ENCODE results near the gene RELN.
A peak's percentile ranks its signal among the peaks of the same experiment; 100 is the strongest.
"Not testable (repeated sequence)": the region's sequence is repeated elsewhere in the genome, so short reads cannot be mapped to it uniquely, and the experiment has no call there.

The RELN gene

DNA sequence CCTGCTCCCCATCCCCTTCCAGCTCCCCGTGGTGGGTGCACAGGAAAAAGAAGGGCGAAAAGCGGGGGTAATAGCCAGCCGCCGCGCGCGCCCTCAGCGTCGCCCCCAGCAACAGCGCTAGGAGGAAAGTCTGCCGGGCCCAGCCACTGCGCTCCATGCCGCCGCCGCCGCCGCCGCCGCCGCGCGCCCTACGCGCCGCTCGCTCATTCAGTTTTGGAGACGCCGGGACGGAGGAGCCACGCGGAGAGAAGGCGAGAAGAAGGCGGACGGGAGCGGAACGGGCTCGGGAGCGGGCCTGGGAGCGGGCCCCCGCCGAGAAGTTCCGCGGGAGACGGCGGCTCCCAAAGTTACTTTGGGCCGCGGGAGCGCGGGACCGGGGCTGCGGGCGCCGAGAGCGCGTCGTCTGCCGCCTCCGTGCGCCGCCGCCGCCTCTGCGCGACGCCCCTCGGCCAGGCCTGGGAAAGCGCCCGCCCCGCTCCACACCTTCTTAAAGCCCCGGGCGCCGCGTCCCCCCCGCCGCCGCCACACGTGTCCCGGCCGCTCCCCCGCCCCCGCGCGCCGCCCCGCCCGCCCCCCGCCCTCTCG lies at the start of gene RELN:
RELN (minus strand) TSS at position 459 of the 585 bp plus-strand sequence; CDS start at position 157, 302 bp downstream.
- FAIRE-seq: no peak
- no peak for DNase-seq (ENCODE audit: low spot score)

DNA sequence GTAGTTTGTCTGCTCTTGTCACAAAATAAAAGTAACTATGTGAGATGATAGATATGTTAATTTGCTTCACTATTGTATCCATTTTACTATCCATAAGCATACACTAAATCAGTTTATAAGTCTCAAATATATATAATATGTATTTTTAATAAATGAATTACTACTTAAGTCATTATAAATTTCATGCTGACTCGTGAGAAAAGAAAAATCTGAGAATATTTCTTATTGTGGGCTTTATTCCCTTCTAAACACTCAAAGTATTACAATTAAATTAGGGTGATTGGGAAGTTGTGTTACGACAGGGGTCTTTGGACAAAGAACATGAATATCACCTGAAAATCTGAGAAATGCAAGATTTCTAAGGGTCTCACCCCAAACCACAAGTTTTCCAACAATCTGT lies 48.7 kb upstream of the RELN start:
- FAIRE-seq (no peak), DNase-seq (ENCODE audit: low spot score) (no peak)

DNA sequence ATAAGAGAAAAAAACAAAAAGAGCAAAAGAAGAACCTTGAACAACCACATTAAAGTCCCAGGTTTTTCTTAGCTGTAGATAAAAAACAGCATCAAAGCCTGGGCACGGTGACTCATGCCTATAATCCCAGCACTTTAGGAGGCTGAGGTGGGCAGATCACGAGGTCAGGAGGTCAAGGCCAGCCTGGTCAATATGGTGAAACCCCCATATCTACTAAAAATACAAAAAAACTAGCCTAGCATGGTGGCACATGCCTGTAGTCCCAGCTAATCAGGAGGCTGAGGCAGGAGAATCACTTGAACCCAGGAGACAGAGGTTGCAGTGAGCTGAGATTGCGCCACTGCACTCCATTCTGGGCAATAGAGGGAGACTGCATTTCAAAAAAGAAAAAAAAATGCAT lies 47.4 kb upstream of the RELN start:
- not testable (repeated sequence) for DNase-seq (ENCODE audit: low spot score); FAIRE-seq

DNA sequence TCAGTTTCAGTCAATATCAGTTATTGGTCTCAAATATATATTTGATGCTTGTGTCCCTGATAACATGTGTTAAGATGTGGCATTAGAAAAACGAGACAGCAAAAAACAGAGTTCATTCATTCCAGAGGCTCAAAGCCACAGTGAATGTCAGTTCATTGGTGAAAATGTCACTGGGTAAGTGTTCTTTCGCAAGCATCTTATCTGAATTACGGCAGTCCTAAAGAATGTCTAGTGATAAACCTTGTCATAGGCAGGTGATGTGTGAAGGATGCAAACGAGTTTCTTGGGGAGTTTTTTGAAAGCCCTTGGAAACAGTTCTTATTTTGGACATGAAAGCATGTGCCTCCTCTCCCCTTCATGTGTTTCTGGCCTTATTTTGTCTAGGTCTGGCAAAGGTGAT lies 45.9 kb upstream of the RELN start:
- FAIRE-seq (no peak), DNase-seq (ENCODE audit: low spot score) (no peak)

DNA sequence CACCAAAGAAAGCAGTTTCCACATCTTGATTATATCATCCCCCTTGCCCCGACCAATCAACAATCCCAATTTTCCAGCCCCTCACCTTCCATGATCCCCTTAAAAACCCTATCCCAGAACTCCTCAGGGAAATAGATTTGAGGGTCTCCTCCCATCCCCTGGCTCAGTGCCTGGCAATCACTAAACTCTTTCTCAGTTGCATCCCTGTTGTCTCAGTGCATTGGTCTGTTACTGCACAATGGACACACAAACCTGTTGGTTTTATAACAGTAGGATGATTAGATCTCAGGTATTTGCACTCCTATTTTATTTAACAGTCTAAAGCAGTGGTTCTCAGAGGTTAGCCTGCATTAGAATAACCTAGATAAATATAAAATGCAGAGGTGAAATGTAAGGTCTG lies 45.2 kb upstream of the RELN start:
- FAIRE-seq (no peak), DNase-seq (ENCODE audit: low spot score) (no peak)

DNA sequence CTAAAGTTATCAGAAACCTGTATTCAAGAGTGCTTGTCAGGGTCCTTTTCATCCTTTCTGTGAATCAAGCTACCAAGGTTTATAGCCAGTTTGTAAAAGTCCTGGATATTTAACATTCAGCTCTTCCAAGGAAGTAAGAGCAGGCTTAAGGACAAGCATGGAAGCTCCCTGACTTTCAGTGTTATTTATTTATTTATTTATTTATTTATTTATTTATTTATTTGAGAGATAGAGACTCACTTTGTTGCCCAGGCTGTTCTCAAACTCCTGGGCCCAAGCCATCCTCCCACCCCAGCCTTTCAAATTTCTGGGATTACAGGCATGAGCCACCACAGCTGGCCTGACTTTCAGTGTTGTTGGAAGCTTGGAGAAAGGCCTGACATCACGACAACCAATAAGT lies 44.4 kb upstream of the RELN start:
- FAIRE-seq (no peak), DNase-seq (ENCODE audit: low spot score) (no peak)

DNA sequence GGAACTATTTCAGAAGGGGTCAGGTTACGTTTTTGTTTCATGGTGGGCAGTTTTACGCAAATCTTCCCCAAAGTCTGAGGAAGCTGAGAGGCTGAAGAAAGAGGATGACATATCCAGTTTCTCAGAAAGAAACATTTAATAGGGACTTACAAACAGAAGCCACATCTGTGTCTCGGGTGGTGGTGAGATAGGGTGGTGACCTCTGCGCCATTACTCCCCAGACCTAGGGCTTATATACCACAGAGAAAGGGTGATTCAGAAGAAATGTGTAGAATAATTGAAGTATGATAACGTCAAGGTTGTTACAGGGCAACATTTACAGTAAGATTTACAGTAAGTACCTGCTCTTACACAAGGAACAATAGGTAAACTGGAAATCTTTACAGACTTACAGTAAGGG lies 43.0 kb upstream of the RELN start:
- FAIRE-seq: no peak
- no peak for DNase-seq (ENCODE audit: low spot score)

DNA sequence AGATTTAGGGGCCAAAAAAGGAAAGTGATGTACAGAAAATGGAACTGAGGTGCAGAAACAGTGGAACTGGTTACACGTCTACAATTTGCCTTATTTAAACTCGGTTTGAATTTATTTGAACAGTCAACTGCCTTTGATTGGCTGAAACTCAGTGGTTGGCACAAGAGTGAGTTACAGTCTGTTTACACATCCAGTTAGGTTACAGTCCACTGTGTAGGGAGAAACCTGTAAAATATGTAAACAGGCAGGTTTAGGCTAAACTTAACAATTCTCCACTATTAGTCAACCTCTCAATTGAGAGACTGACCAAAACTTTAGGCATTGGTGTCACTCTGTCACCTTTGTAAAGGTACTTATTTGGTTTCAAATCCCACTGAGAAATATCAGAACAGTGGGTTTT lies 40.3 kb upstream of the RELN start:
- no peak for DNase-seq (ENCODE audit: low spot score)
- no peak for FAIRE-seq

DNA sequence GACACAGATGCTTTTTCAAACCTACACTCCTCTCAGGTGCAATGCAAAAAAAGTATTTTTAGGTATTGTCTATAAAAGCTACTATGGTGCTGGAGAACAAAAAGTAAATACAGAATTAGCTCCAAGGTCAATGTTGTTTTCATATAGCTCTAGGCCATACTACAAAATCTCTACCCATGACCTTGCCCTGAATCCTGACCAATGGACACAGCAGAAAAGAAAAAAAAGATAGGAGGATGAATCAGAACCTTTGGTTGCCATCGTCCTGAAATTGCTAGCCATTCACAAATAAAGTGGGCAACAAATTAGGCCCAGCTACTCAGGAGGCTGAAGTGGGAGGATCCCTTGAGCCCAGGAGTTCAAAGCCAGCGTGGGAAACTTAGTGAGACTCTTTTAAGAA lies 35.2 kb upstream of the RELN start:
- no peak for DNase-seq (ENCODE audit: low spot score)
- no peak for FAIRE-seq

DNA sequence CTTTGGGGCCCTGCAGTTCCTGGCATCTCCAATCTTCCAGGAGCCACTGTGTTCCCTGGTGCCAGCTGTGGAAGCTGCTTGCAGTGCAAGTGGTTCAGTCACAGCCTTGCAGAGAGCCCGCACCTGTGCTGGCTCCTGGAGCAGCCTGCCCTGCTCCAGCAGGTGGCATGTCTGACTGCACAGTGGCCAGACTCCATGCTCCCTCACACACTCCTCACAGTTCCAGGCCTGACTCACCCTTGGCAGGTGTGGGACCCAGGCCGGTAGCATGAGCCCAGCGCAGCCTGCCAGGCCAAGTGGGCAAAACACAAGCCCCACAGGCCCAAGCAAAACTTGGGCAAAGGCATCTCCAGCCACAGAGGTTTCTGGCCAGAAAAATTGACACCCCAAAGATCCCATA lies 33.6 kb upstream of the RELN start:
- DNase-seq (ENCODE audit: low spot score) (no peak), FAIRE-seq (no peak)

DNA sequence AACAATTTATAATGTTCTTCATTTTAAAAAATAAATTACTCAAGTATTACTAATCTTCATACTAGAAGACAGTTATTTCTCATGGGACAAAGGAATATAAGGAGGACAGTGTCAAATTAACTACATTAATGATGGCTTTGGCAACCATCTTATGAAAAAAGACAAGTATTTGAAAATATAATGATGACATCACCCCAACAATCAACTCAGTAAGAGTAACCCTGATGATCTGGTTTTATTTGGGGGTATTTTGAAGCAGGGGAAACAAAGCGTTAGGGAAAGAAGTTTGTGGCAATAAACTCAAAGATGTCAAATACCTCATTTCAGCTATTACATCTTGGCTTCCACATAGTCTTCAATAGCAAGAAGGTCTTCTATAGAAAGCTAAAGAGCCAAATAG lies 29.0 kb upstream of the RELN start:
- DNase-seq (ENCODE audit: low spot score) (no peak), FAIRE-seq (no peak)

DNA sequence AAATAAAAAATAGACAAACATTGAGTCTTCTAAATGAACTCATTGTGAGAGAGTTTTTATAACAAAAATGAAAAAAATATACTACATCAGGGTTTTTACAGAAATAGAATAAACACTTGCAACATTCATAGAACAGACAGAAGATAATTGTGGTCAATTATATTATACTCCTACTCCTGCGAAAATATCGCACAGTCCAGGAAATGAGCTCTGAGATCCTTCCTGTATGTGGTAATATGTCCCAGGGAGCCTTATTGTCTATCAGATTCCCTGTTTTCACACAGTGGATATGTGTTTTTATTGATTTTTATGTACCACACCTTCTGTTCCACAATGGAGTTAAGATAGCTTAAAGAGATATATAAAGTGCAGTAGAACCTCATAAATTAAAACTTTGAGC lies 27.5 kb upstream of the RELN start:
- no peak for DNase-seq (ENCODE audit: low spot score)
- FAIRE-seq: no peak

DNA sequence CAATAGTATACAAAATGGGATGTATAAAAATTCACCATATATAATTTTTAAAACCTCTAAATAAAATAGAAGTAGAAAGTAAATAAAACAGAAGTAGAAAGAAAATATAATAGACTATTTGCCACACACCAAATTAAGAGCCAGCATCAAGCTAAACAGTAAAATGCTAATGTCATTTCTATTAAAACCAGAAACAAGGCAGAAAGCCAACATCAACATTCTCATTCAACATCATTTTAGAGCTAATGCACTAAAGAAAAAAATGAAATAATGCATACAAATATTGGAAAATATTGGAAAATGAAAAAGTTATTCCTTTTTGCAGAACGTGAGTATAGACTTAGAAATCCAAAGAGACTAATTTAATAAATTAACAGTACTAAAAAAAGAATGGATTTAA lies 23.4 kb upstream of the RELN start:
- FAIRE-seq: no peak

DNA sequence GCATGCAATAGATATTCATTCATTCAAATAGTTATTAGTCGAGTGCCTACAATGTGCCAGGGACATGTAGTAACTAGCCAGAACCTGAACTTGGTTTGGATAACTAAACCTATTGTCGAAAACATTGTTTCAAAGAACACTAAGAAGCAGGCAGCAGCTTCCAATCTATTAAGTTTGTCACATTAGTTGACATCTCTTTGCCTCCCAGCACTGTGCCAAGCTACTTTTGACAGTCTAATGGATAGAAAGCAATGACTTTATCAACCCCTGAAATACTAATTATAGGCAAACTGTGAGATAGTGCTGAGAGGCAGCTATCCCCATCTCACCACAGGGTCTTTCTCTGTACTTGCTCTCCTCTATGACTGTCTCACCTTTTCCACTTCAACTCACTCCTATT lies 22.4 kb upstream of the RELN start:
- FAIRE-seq (no peak), DNase-seq (ENCODE audit: low spot score) (no peak)

More for the DNA sequence above, 23.4 kb upstream of the RELN start:
- no peak for DNase-seq (ENCODE audit: low spot score)

DNA sequence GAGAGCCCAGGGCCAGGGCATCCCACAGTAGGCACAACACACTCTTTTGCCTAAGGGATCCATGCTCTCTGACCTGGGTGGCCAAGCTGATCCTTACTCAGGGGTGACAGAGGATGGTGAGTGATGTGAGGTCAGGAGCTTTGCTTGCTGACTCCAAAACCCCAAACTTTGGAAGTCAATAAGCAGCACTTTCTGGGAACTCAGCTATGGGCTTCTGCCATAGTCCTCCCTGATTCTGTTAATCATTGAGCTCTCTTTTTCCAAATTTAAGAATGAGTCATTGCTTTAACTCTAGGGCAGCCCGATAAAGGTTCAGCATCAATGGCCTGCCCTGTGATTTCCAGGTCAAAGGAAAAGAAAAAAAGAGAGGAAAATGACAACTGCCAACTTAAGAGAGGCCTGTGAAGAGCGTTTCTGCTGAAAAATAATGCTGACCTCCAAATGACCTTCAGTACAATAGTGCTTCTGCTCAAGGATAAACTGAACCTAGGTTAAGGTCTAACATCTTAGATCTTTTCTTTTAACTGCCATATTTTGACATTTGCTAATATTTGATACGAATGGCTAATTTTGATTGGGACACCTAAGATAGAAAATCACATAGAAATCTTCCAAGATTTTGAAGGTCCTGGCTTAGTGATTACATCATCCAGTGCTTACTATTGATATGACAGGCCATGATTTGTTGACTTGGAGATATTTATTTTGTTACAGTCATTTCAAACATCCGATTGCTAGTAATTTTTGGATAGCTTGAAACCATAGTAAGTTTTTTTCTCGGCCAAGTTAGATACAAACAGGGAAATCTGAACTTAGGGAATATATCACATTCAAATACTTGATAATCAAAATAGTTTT lies 20.8 kb upstream of the RELN start:
- DNase-seq (ENCODE audit: low spot score) (peak; percentile 62), FAIRE-seq (peak; percentile 96)

DNA sequence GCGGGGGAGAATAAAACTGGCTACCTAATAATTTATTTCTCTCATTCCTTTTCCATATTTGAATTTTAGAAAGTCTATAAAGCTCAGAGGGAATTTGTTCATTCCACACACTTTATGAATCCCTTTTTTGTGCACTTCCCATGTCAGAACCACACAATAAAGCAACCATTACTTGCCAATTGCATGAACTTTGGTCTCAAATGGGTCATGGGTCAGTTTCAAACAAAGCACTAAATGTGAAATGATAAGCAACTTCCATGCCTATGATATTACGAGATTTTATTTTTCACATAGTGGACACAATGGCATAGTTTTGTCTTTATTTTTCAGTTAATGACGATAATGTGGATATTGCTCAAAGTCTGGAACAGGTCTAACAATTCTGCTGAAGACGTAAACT lies 18.6 kb upstream of the RELN start:
- DNase-seq (ENCODE audit: low spot score) (no peak), FAIRE-seq (no peak)

DNA sequence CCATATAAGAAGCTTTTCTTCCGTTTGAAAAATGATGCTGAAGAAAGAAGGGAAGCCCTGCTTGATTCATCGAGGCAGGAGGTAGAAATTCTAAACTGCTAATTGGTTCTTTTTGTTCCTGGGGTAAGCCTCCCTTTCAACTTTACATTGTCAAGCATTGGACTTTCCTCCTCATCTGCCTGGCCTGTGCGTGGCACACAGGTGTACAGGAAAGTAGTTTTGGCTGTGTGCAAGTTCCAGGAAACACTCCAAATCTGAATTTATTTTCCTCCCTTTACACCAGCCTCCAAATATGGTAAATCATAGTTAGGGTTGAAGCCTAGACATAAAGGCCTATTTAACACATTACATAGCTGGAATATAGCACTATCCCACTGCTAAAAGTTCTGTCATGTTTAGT lies 18.2 kb upstream of the RELN start:
- FAIRE-seq (no peak), DNase-seq (ENCODE audit: low spot score) (no peak)

DNA sequence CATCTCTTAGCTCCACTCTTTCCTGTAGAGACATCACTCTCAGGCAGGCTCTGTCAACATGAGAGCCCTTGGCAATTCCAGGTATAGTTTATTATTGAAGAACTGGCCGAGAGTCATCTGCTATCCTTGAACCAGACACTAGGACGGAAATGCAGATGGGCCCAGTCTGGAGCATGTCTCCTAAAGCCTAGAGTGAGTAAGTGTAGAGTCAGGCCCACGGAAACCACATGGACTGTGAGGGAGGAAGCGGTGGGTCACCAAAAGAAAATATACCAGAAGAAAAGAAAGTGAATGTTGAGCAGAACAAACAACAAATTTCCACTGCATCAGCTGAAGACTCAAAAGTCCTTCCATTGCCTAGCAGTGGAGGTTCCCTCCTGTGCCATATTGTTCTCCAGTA lies 15.7 kb upstream of the RELN start:
- FAIRE-seq (peak; percentile 94), DNase-seq (ENCODE audit: low spot score) (peak; percentile 82)

DNA sequence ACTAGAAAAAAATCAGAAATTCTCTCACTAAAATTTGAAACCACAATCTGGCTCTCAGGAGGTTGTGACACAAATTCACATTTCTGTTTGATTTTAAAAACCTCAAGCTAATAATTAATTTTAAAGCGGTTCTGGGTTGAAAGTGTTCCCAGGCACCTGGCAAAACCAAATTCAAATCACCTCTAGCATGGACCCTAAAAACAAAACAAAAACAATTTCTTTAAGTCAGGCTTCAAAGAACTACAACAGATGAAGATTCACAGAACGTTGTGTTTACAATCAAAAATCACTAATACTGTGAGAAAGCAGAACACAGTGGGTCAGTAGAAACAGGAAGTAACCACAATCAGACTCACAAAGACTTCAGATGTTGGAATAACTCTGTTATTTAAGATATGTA lies 7.2 kb upstream of the RELN start:
- DNase-seq (ENCODE audit: low spot score): no peak

DNA sequence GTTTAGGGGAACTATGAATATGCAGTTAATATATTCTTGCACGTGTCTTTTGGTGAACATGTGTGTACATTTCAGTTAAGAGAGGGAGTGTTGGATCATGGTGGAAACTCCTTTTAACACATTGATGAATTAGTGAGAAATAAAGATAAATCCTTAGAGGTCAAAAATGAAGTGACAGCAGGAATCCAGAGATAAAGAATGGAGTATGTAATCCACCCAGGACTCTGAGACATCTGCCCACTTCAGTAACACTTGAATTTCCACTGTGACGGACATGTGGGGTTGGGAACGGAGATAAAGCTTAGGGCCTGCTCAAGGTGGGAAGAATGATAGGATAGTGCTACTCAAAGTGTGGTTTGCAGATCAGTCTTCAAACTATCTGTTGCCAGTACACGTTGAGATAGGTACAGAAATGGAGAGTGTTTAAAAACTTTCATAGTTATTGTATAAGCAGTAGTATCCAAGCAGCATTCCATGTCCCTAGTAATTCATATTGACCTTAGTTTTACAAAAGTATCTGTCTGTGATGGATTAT lies 6.6 kb upstream of the RELN start:
- DNase-seq (ENCODE audit: low spot score) (no peak), FAIRE-seq (no peak)

More for the DNA sequence above, 7.2 kb upstream of the RELN start:
- peak; percentile 88 for FAIRE-seq

DNA sequence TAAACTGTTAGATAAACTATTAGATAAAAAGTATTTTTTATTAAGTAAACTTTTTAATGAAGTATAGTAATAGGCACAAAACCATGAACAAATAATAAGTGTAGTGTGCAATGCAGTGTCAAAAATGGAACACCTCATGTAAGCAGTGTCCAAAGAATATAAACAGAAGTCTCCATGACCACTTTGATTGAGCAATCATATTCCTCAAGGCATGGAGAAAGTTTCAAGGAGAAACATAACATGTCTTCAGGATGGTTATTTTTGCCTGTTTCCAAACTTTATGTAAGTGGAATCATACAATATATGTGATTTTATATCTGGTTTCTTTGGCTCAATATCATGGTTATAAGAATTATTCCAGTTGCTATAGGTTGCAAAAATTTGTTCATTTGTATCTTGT lies 6.1 kb upstream of the RELN start:
- FAIRE-seq (no peak), DNase-seq (ENCODE audit: low spot score) (no peak)

DNA sequence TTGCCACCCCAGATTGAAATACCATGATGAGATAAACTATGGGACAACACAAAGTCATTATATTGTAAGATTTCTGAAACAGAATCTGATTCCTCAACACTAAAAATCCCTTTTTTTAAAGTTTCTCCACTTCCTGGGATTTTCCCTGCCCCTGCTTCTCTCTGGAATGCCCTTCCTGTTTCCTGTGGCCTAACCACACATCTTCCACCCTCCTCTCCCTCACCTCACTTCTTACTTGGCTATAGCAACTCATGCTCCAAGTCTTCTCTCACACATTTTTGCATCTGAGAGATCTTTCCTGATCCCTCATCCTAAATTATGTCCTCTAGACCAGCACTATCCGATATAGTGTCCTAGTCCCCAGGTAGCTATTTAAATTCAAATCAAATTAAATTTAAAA lies 4.1 kb upstream of the RELN start:
- DNase-seq (ENCODE audit: low spot score) (peak; percentile 50), FAIRE-seq (peak; percentile 79)

DNA sequence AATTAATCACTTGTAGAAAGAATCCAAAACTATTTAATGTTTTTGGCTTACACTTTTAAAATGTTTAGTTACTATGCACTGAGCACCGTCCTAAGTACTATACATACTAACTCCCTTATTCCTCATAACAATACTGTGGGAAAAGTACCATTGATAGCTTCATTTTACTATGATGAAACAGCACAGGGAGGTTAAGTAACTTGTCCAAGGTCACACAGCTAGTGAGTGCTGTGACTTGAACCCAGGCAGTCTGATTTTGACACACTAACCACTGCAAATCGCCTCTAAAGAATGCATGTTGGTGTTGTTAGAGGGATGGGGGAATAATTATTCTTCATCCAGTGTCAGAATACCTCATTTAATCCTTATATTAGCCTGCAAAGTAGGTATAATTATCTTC lies 1.9 kb upstream of the RELN start:
- DNase-seq (ENCODE audit: low spot score): no peak
- no peak for FAIRE-seq

All from RCC 7860 (cell line).